Ecto neural progenitor cell (in vitro differentiated cells): ENCODE results near the gene FCER1A.
"Not testable (repeated sequence)": the region's sequence is repeated elsewhere in the genome, so short reads cannot be mapped to it uniquely, and the experiment has no call there.

ENCODE experiments used
- DNase-seq: peaks from one replicate; pipeline ENCODE4 v3.0.0-alpha.2; 2018; ENCODE audit warnings: low spot score

FCER1A gene

GRCh38 chr1:159302095-159302494 lies at the start of gene FCER1A:
TSS of gene FCER1A (plus strand) at chr1:159302336. CDS start at chr1:159302365, 29 bp downstream.
- DNase-seq, result no peak

- DNase-seq, result no peak
Measured at GRCh38 chr1:159261311-159261710, 40.8 kb upstream of the FCER1A start.

- no peak for DNase-seq
Measured at GRCh38 chr1:159261721-159262494, 40.2 kb upstream of the FCER1A start.

GRCh38 chr1:159266832-159267231 lies 35.3 kb upstream of the FCER1A start:
- DNase-seq, result no peak

- DNase-seq, result no peak
Measured at GRCh38 chr1:159274631-159275030, 27.5 kb upstream of the FCER1A start.

- DNase-seq, result no peak
Measured at GRCh38 chr1:159275891-159276290, 26.2 kb upstream of the FCER1A start.

GRCh38 chr1:159279773-159280172 lies 22.4 kb upstream of the FCER1A start:
- no peak for DNase-seq

GRCh38 chr1:159282118-159282517 lies 20.0 kb upstream of the FCER1A start:
- DNase-seq, result no peak

- no peak for DNase-seq
Measured at GRCh38 chr1:159289060-159289459, 13.1 kb upstream of the FCER1A start.

- DNase-seq, result no peak
Measured at GRCh38 chr1:159291424-159291823, 10.7 kb upstream of the FCER1A start.

GRCh38 chr1:159296706-159297375 lies 5.3 kb upstream of the FCER1A start:
- no peak for DNase-seq

- DNase-seq, result no peak
Measured at GRCh38 chr1:159300146-159300545, 2.0 kb upstream of the FCER1A start.

GRCh38 chr1:159307346-159308020 lies 5.3 kb downstream of the FCER1A start:
- DNase-seq, result no peak

- no peak for DNase-seq
Measured at GRCh38 chr1:159311679-159312078, 9.5 kb downstream of the FCER1A start.

- no peak for DNase-seq
Measured at GRCh38 chr1:159315381-159315780, 13.2 kb downstream of the FCER1A start.

GRCh38 chr1:159318784-159319551 lies 16.8 kb downstream of the FCER1A start:
- no peak for DNase-seq

- DNase-seq, result no peak
Measured at GRCh38 chr1:159334797-159335196, 32.7 kb downstream of the FCER1A start.

- DNase-seq, result no peak
Measured at GRCh38 chr1:159338018-159338417, 35.9 kb downstream of the FCER1A start.

GRCh38 chr1:159339536-159339935 lies 37.4 kb downstream of the FCER1A start:
- DNase-seq, result no peak

GRCh38 chr1:159341736-159342135 lies 39.6 kb downstream of the FCER1A start:
- DNase-seq, result no peak

- no peak for DNase-seq
Measured at GRCh38 chr1:159342761-159343425, 40.8 kb downstream of the FCER1A start.

- DNase-seq, result not testable (repeated sequence)
Measured at GRCh38 chr1:159349374-159349773, 47.2 kb downstream of the FCER1A start.
